ENCODE results near the gene ZNF784.

Gene ZNF784

DNA sequence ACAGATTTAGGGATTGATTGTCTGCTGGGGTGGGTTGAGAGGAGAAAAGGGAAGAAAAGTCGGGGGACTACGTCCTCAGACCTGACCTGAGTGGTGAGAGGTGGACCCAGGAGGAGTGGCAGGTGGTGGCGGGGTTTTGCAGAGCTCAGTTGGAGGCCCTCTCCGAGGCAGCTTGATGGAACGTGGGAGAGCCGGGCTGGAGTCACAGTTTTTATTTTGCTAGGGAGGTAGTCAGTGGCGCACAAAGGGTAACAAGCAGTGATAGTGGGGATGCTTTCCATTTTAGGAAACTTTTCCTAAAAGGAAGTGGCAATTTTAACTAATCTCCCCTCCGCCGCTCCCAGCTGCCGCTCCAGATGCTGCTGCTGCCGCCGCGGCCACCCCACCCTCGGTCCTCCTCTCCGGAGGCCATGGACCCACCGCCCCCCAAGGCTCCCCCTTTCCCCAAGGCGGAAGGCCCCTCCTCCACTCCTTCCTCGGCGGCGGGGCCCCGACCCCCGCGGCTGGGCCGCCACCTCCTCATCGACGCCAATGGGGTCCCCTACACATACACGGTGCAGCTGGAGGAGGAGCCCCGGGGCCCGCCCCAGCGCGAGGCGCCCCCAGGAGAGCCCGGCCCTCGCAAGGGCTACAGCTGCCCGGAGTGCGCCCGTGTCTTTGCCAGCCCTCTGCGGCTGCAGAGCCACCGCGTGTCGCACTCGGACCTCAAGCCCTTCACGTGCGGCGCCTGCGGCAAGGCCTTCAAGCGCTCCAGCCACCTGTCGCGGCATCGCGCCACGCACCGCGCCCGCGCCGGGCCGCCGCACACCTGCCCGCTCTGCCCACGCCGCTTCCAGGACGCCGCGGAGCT lies 18.0 kb upstream of the ZNF784 start:
- DNase-seq, result peak; percentile 49

DNA sequence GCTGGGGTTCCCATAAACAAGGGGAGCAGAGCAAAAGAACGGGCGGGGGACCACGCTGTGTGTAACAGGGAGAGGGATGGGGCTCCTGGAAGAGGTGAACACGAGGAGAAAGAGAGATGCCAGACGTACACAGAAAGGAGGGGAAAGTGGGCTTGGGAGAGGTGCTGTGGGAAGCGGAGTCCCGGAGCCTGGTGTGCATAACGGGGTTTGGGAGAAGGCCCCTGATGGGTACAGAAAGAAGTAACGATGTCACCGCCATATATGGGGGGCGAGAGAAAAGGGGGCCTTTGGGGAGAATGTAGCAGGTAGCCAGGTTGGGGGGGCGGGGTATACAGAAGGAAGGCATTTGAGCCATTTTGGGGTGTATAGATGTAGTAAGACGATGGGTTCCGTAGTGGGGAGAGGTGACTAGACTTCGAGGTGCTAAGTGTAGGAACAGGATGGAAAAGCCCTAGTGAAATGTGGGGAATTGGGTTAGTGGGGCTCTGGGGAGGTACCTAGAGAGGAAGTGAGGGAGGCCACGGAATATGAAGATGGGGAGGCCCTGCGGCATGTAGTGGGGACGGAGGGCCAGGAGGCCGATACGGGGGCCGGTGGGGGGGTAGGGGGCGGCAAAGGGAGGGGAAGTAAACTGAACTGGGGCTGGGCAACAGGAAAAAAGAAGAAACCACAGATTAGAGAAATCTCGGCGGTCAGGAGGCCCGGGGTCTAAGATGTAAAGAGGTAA lies 17.2 kb upstream of the ZNF784 start:
- peak; percentile 23 for DNase-seq

- peak; percentile 89 for DNase-seq
Measured at GRCh38 chr19:55640577-55641425, 16.4 kb upstream of the ZNF784 start, which contains the start of gene ZNF580. ZNF580 (plus strand) TSS chr19:55641002; CDS start chr19:55642509, 1,507 bp downstream.

DNA sequence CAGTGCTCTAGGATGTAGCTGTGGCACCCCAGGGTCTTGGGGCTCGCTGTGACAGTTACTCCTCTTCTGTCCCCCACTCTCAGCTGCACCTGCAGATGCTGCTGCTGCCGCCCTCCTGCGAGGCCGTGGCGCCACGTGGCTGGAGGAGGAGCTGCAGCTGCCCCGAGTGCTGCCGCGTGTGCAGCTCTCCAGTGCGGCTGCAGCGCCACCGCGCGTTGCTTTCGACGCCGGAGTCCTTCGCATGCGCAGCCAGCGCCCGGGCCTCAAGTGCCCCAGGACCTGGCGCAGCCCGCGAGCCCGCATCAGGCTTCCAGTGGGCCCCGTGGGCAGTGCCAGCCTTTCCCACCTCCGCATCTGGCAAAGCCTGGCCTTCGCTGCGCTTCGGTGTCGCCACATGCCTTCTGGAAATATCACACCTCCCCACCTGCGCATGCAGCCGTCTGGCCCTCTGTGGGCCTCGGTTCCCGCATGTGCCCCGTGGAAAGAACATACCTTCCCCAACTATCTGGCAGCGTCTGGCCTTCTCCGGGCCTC lies 15.7 kb upstream of the ZNF784 start:
- DNase-seq, result peak; percentile 82

- peak; percentile 45 for DNase-seq
Measured at GRCh38 chr19:55638864-55639359, 14.5 kb upstream of the ZNF784 start.

GRCh38 chr19:55637534-55637933 lies 13.2 kb upstream of the ZNF784 start:
- DNase-seq, result no peak

DNA sequence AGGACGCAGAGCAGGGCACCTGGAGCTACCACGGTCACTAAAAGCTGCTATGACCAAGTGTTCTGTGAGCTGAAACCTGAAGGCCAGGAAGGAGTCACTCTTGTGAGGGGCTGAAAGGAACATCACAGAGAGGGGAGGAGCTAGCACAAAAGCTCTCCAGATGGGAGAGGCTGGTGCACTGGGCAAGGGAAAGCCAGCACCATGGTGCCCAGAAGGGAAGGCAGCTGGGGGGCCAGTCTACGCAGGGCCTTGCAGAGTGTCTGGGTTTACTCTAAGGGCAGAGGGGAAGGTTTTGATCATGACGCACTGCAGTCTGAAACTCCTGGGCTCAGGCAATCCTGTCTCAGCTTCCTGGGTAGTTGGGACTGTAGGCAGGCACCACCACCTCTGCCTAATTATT lies 12.4 kb upstream of the ZNF784 start:
- no peak for DNase-seq

- no peak for DNase-seq
Measured at GRCh38 chr19:55635856-55636440, 11.6 kb upstream of the ZNF784 start.

DNA sequence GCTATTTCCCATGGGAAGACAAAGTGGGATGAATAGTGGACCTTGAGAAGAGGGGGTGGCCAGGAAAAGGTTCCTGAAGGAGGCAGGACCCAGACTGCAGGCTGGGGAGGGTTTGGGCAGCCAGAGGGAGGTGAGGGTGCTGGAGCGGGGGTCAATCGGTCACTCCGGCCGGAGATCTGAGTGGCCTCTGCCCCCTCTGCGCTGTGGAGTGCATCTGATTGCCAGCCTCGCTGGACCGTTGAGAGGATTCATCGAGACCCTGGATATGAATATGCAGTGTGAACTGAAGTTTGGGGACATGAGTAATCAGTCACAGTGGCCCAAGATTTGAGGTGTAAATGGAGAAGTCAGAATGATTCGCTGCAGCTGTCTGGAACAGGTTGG lies 11.0 kb upstream of the ZNF784 start:
- DNase-seq, result no peak

DNA sequence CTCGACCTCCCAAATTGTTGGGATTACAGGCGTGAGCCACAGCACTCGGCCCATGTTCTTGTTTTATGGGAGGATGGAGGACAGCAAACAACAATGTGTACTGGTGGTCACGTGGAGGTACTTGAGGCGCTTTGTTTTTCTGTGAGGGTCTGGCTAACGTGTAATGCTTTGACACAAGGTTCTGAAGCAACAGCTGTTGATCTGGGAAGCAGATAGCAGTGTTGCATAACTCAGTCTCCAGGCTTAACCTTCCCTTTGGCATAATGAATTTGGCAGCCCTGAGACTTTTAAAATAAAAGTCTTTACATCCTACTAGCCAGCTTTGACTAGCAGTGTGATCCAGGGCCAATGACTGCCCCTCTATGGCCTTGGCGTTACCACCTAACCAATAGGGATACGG lies 9.5 kb upstream of the ZNF784 start:
- DNase-seq, result no peak

DNA sequence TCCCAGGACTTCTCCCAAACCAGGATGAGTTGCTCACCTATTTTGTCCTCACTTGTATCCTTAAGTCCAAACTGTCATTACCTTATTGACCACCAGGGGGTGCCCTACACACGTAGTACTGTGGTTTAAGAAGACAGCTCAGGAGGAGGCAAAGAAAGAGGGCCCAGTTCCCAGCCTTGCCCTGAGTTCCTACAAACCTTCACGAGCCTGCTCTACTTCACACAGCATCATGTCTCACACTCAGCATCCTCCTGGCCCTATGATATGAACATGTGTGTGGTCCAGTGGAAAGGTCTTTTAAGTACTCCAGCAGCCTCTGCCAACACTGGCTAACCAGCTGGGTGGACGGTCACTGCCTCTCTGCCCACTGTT lies 8.1 kb upstream of the ZNF784 start:
- peak; percentile 91 for DNase-seq

- no peak for DNase-seq
Measured at GRCh38 chr19:55626350-55626749, 2.0 kb upstream of the ZNF784 start.

DNA sequence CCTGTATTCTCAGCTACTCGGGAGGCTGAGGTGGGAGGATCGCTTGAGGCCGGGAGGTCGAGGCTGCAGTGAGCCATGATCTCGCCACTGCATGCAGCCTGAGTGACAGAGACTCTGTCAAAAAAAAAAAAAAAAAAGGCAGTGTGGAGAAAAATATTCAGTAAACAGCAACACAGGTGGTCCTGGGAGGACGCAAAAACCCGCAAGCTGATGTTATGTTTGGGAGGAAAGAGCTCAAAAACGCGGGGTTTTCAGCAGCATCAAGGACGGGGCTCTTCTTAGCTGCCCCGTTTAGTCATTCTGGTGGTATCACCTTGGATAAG lies 599 bp upstream of the ZNF784 start:
- DNase-seq, result no peak

DNA sequence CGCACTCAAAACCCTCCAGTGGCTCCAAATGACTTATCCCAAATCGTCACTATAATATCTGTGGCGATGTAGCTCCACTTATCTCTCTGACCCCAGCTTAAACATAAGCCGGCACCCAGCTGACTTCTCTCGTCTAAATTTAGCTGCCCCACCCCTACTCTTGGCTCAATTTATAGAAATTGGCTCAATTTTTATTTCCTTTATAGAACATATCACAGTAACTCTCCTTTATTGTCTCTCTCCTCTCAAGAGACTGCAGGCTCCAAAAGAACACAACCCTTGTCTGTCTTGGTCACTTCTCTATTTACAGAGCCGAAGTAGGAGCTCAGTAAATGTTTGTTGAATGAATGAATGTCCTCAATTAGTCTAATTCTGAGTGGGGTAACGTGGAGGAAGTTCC lies 805 bp downstream of the ZNF784 start:
- DNase-seq, result no peak

DNA sequence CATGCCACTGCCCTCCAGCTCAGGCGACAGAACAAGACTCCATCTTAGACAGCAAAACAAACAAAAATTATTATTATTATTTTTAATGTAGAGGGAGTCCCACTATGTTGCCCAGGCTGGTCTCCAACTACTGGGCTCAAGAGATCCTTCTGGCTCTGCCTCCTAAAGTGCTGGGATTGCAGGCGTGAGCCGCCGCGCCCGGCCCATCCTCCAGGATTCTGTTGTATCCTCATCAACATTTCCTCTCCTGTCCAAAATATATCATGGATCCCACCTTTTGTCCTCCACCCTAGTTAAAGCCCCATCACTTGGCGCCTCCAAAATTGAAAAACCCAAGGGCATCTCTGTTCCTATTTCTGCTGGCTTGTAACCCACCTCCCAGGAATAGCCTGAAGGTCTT lies 1.2 kb downstream of the ZNF784 start:
- DNase-seq, result no peak

GRCh38 chr19:55622242-55622969 lies 2.0 kb downstream of the ZNF784 start:
- peak; percentile 32 for DNase-seq

- peak; percentile 25 for DNase-seq
Measured at GRCh38 chr19:55621673-55622231, 2.6 kb downstream of the ZNF784 start.

- peak; percentile 25 for DNase-seq
Measured at GRCh38 chr19:55621205-55621672, 3.1 kb downstream of the ZNF784 start.

GRCh38 chr19:55620410-55621204 lies 3.8 kb downstream of the ZNF784 start:
- peak; percentile 36 for DNase-seq

GRCh38 chr19:55619286-55619685 lies 5.1 kb downstream of the ZNF784 start:
- DNase-seq, result no peak
